IMR-90 (cell line): ENCODE measurements around the gene NDUFB4. TPM values are rescaled to one million over a fixed set of nuclear protein-coding genes. Genes with fewer than 3 reads are reported as not detected.

ENCODE experiments used
- ATAC-seq: fragments of 200-7000 bp; cut with Tn5 transposase; 2 replicates; pipeline ENCODE4 v1.9.1; 2020; ENCODE audit warnings: low read depth, mild to moderate bottlenecking, moderate library complexity
- BruUV-seq: library from RNA; stranded (reverse); fragments of 400-500 nt; replicated peaks from 2 replicates; lab custom pipeline; 2021; lab: Mats Ljungman, UMichigan
- CTCF ChIA-PET: fragments of 300-600 bp; formaldehyde crosslinking; extraction: SDS; loops from one replicate; lab custom pipeline; 2021; ENCODE audit warnings: antibody characterized with exemption; lab: Yijun Ruan, JAX
- POLR2A ChIA-PET: fragments of 300-600 bp; sonication (Branson Sonifier 250); formaldehyde crosslinking; loops from one replicate; lab custom pipeline; 2022; ENCODE audit warnings: antibody characterized with exemption; ENCODE audit not compliant: unreplicated experiment; lab: Charles Lee
- DNase-seq: peaks from one replicate; pipeline ENCODE4 v3.0.0; 2013
- H2AFZ ChIP-seq: replicated peaks from 2 replicates; pipeline ENCODE3; 2013; ENCODE audit warnings: low read length, mild to moderate bottlenecking; ENCODE audit not compliant: poor library complexity
- H2AK5ac ChIP-seq: 2 replicates; pipeline ENCODE4 v1.6.1; 2013; ENCODE audit warnings: low read depth, low read length, inconsistent platforms
- H2AK9ac ChIP-seq: replicated peaks from 2 replicates; pipeline ENCODE3; 2013; ENCODE audit warnings: mild to moderate bottlenecking, low read depth, low read length, moderate library complexity; ENCODE audit not compliant: poor library complexity
- H2BK120ac ChIP-seq: 2 replicates; pipeline ENCODE4 v1.6.1; 2013; ENCODE audit warnings: low read depth, low read length, inconsistent platforms
- H2BK15ac ChIP-seq: 3 replicates; pipeline ENCODE4 v1.6.1; 2013; ENCODE audit warnings: low read depth, low read length, inconsistent platforms
- H2BK20ac ChIP-seq: 2 replicates; pipeline ENCODE4 v1.6.1; 2013; ENCODE audit warnings: low read depth, mild to moderate bottlenecking, inconsistent platforms, low read length, moderate library complexity
- H2BK5ac ChIP-seq: 2 replicates; pipeline ENCODE4 v1.6.1; 2013; ENCODE audit warnings: mild to moderate bottlenecking, low read depth, low read length, inconsistent platforms; ENCODE audit not compliant: poor library complexity, severe bottlenecking
- H3K14ac ChIP-seq: replicated peaks from 2 replicates; pipeline ENCODE4 v1.6.1; 2013; ENCODE audit warnings: low read depth, low read length, inconsistent platforms
- H3K18ac ChIP-seq: 2 replicates; pipeline ENCODE4 v1.6.1; 2013; ENCODE audit warnings: low read depth, low read length, control low read depth
- H3K23ac ChIP-seq: 2 replicates; pipeline ENCODE4 v1.6.1; 2013; ENCODE audit warnings: low read depth, low read length, inconsistent platforms
- H3K27ac ChIP-seq: 2 replicates; pipeline ENCODE4 v1.5.1; 2013; ENCODE audit warnings: mild to moderate bottlenecking, control low read depth, low read length; ENCODE audit not compliant: insufficient read depth
- H3K27me3 ChIP-seq: 2 replicates; pipeline ENCODE4 v1.6.1; 2013; ENCODE audit warnings: low read length; ENCODE audit not compliant: control insufficient read depth, insufficient read depth
- H3K36me3 ChIP-seq: 2 replicates; pipeline ENCODE4 v1.6.1; 2013; ENCODE audit warnings: low read length, mixed read lengths; ENCODE audit not compliant: control insufficient read depth, insufficient read depth
- H3K4ac ChIP-seq: 2 replicates; pipeline ENCODE4 v1.6.1; 2013; ENCODE audit warnings: low read depth, low read length, inconsistent platforms
- H3K4me1 ChIP-seq: 2 replicates; pipeline ENCODE4 v1.6.1; 2013; ENCODE audit warnings: low read length, mixed read lengths; ENCODE audit not compliant: control insufficient read depth, insufficient read depth
- H3K4me2 ChIP-seq: 2 replicates; pipeline ENCODE4 v1.6.1; 2013; ENCODE audit warnings: low read depth, mild to moderate bottlenecking, control low read depth, low read length, moderate library complexity
- H3K4me3 ChIP-seq: 2 replicates; pipeline ENCODE4 v1.5.1; 2013; ENCODE audit warnings: low read depth, mild to moderate bottlenecking, control low read depth, low read length, moderate library complexity; ENCODE audit not compliant: insufficient read depth
- H3K56ac ChIP-seq: 2 replicates; pipeline ENCODE4 v1.6.1; 2013; ENCODE audit warnings: low read length, inconsistent platforms; ENCODE audit not compliant: insufficient read depth; ENCODE audit errors: extremely low read depth
- H3K79me1 ChIP-seq, 2 experiments: 2 replicates each; pipeline ENCODE4 v1.6.1; 2013; ENCODE audit warnings: low read length in 2 of 2, inconsistent platforms in 1 of 2, low read depth in 1 of 2
- H3K9ac ChIP-seq: 2 replicates; pipeline ENCODE4 v1.6.1; 2013; ENCODE audit warnings: low read depth, low read length, control low read depth
- H3K9me1 ChIP-seq: 2 replicates; pipeline ENCODE4 v1.6.1; 2013; ENCODE audit warnings: low read length, inconsistent platforms; ENCODE audit not compliant: insufficient read depth
- H3K9me3 ChIP-seq: 2 replicates; pipeline ENCODE4 v1.6.1; 2013; ENCODE audit warnings: low read length; ENCODE audit not compliant: control insufficient read depth, insufficient read depth
- H4K20me1 ChIP-seq: 2 replicates; pipeline ENCODE4 v1.6.1; 2013; ENCODE audit warnings: low read length, inconsistent platforms; ENCODE audit not compliant: insufficient read depth
- H4K5ac ChIP-seq: 2 replicates; pipeline ENCODE4 v1.6.1; 2013; ENCODE audit warnings: mild to moderate bottlenecking, low read depth, low read length, control low read depth
- H4K8ac ChIP-seq, 2 experiments: 2 replicates each; pipeline ENCODE4 v1.6.1; 2013; ENCODE audit warnings: low read depth in 2 of 2, low read length in 2 of 2, control low read depth in 1 of 2, inconsistent platforms in 1 of 2
- H4K91ac ChIP-seq: 2 replicates; pipeline ENCODE4 v1.6.1; 2013; ENCODE audit warnings: low read depth, low read length, inconsistent platforms; ENCODE audit not compliant: insufficient read depth
- FOS ChIP-seq: fragments of 150-350 bp; IDR thresholded peaks from 2 replicates; pipeline ENCODE4 v1.6.1; 2016; ENCODE audit warnings: low read depth, low read length
- RCOR1 ChIP-seq: IDR thresholded peaks from 2 replicates; pipeline ENCODE4 v1.6.1; 2012; ENCODE audit warnings: mild to moderate bottlenecking, low read length, improper control_type of control experiment; ENCODE audit not compliant: insufficient replicate concordance
- SMC3 ChIP-seq: fragments of 150-350 bp; IDR thresholded peaks from 2 replicates; pipeline ENCODE4 v1.6.1; 2016; ENCODE audit warnings: low read depth, mild to moderate bottlenecking, antibody characterized with exemption, low read length, moderate library complexity
- WGBS, 2 experiments: methylation state at CpG; one replicate each; pipeline versions ENCODE4 v1.1.5 to v1.1.7; 2013; ENCODE audit warnings: missing lambda C conversion rate in 2 of 2; ENCODE audit not compliant: insufficient read length in 1 of 2; ENCODE audit errors: extremely low coverage in 2 of 2; 5-methylcytosine and 5-hydroxymethylcytosine counted together
- dilution Hi-C: fragments of 300-500 bp; cut with HindIII; formaldehyde crosslinking; loops from one replicate; pipeline ENCODE4 v1.14.3; 2018; ENCODE audit warnings: low sequenced_read_pairs; ENCODE audit not compliant: unreplicated experiment
- in situ Hi-C: fragments of 300-500 bp; cut with MboI; formaldehyde crosslinking; loops from 3 replicates; pipeline ENCODE4 v1.14.3; 2019; ENCODE audit warnings: low sequenced_read_pairs, inconsistent platforms, mixed read lengths
- intact Hi-C: fragments of 100-400 bp; cut with micrococcal nuclease; formaldehyde crosslinking; loops from 2 replicates; pipeline ENCODE4 v1.10.0; 2022
- polyA plus RNA-seq, 3 experiments: library from polyadenylated mRNA; depleted of rRNA; stranded (reverse); fragments of >200 nt; gene quantifications; 2 replicates each; pipeline ENCODE4 v1.2.3, GENCODE V29; 2012; ENCODE audit warnings: low replicate concordance in 1 of 3
- total RNA-seq: library from RNA; depleted of rRNA; stranded (reverse); fragments of >200 nt; gene quantifications from 2 replicates; pipeline ENCODE4 v1.2.3, GENCODE V29; 2012

Gene NDUFB4
- total and polyA plus RNA-seq, 2 of the 4 experiments (the other 2 are of a cell fraction) = 53.9 to 278 TPM

DNA sequence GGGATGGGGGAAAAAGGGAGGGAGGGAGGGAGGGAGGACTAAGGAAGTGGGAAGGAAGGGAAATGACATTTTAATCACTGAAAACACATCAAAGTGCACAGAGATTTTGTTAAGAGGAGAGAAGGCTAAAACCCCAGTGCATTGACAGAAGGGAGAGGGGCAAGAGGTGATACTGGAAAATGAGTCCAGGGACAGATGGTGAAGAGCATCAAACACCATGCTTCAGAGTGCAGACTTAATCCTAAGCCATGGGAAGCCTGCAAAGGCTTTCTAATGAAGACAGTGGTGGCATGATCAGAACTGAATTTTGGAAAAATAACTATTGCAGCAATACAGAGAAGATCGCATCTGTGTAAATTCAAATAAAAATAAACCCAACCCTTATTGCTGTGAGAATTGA is 44.1 kb downstream of the NDUFB4 start:
- H3K9me3 ChIP-seq = no peaks in the 10 kb centered on the region
- H3K4me2 ChIP-seq = no peak overlapping the region
- H4K8ac ChIP-seq = no peak overlapping the region
- ChIA-PET CTCF (interaction anchor here (0.6 kb wide), 1 partner anchor 76 kb away, joined by 8 read pairs; no protein-coding TSS in a partner anchor), POLR2A (no interaction called here)
- no peak overlapping the region for H2BK15ac ChIP-seq
- no peaks in the 10 kb centered on the region for H4K20me1 ChIP-seq
- dilution Hi-C loops (no loop called here), intact Hi-C loops (no loop called here), in situ Hi-C loops (no loop called here)
- peaks cover 16% of the 10 kb centered on the region for H3K4me1 ChIP-seq
- H3K79me1 ChIP-seq = no peaks in the 10 kb centered on the region
- H3K4me3 ChIP-seq = no peak overlapping the region
- no peak overlapping the region for H3K27ac ChIP-seq
- no peak overlapping the region for H3K18ac ChIP-seq
- no peaks in the 10 kb centered on the region for H3K27me3 ChIP-seq
- no peak overlapping the region for H3K14ac ChIP-seq
- no peak overlapping the region for H2AK5ac ChIP-seq
- no CpG with 5 or more reads among the region's 1 CpG for WGBS, 2 experiments
- TF ChIP-seq SMC3 = no peak
- no peak for TF ChIP-seq FOS
- no peak for TF ChIP-seq RCOR1
- H2BK20ac ChIP-seq = no peak overlapping the region
- no peak overlapping the region for H2BK5ac ChIP-seq
- no peak overlapping the region for H3K4ac ChIP-seq
- no peak for DNase-seq
- no peak overlapping the region for H3K9ac ChIP-seq
- BruUV-seq = no TSS peak
- no peak overlapping the region for H2BK120ac ChIP-seq
- no peak overlapping the region for H3K23ac ChIP-seq
- no peak overlapping the region for H2AK9ac ChIP-seq
- H2AFZ ChIP-seq = no peak overlapping the region
- no peaks in the 10 kb centered on the region for H3K36me3 ChIP-seq
- no peak overlapping the region for H3K56ac ChIP-seq
- no peak overlapping the region for H4K91ac ChIP-seq
- H3K9me1 ChIP-seq = peaks cover 4% of the 10 kb centered on the region; the same call in 1 of the 2 replicates
- no peak for ATAC-seq
- no peak overlapping the region for H4K5ac ChIP-seq
